Neuronal stem cell (in vitro differentiated cells): ENCODE results near the gene DNAH3.
A peak's percentile ranks its signal among the peaks of the same experiment; 100 is the strongest.
"Not testable (repeated sequence)": the region's sequence is repeated elsewhere in the genome, so short reads cannot be mapped to it uniquely, and the experiment has no call there.

Experiments used
- DNase-seq: peaks from one replicate; pipeline ENCODE4 v3.0.0-alpha.2; 2013; ENCODE audit warnings: low spot score
- H2AFZ ChIP-seq: one replicate; pipeline ENCODE4 v1.6.1; 2013; ENCODE audit warnings: mild to moderate bottlenecking, low read length, inconsistent platforms
- H2AK5ac ChIP-seq: 2 replicates; pipeline ENCODE4 v1.6.1; 2013; ENCODE audit warnings: low read depth, mild to moderate bottlenecking, inconsistent platforms, low read length, moderate library complexity, mixed read lengths
- H2BK120ac ChIP-seq: 2 replicates; pipeline ENCODE4 v1.6.1; 2013; ENCODE audit warnings: low read depth, mild to moderate bottlenecking, inconsistent platforms, low read length, moderate library complexity, mixed read lengths
- H2BK12ac ChIP-seq: one replicate; pipeline ENCODE4 v1.6.1; 2013; ENCODE audit warnings: low read length, inconsistent platforms
- H2BK15ac ChIP-seq: 2 replicates; pipeline ENCODE4 v1.6.1; 2013; ENCODE audit warnings: mild to moderate bottlenecking, low read length, inconsistent platforms, mixed read lengths
- H2BK5ac ChIP-seq: one replicate; pipeline ENCODE4 v1.6.1; 2013; ENCODE audit warnings: inconsistent platforms, mild to moderate bottlenecking, low read length, moderate library complexity
- H3K14ac ChIP-seq: one replicate; pipeline ENCODE4 v1.6.1; 2013; ENCODE audit warnings: low read length, inconsistent platforms
- H3K18ac ChIP-seq: 2 replicates; pipeline ENCODE4 v1.6.1; 2013; ENCODE audit warnings: low read length, inconsistent platforms
- H3K23ac ChIP-seq: 2 replicates; pipeline ENCODE4 v1.6.1; 2013; ENCODE audit warnings: low read depth, mild to moderate bottlenecking, mixed read lengths, low read length, inconsistent platforms; ENCODE audit not compliant: poor library complexity
- H3K27ac ChIP-seq: replicated peaks from 3 replicates; pipeline ENCODE4 v1.5.1; 2013; ENCODE audit warnings: low read length, inconsistent platforms
- H3K27me3 ChIP-seq, 3 experiments: 2 replicates each; pipeline ENCODE4 v1.6.1; 2013; ENCODE audit warnings: low read length in 3 of 3, mild to moderate bottlenecking in 2 of 3, inconsistent platforms in 1 of 3, low read depth in 1 of 3, mixed read lengths in 1 of 3, moderate library complexity in 1 of 3; ENCODE audit not compliant: control insufficient read depth in 3 of 3, insufficient read depth in 3 of 3
- H3K36me3 ChIP-seq, 2 donors: replicated peaks in 1 of 2; 2 replicates each; pipeline ENCODE4 v1.6.1; 2013; ENCODE audit warnings: low read length in 2 of 2; ENCODE audit not compliant: control insufficient read depth in 2 of 2, insufficient read depth in 2 of 2
- H3K4ac ChIP-seq: 2 replicates; pipeline ENCODE4 v1.6.1; 2013; ENCODE audit warnings: inconsistent platforms, mild to moderate bottlenecking, low read length, moderate library complexity
- H3K4me1 ChIP-seq, 2 donors: 1 replicate in 1 of 2; 2 replicates in 1 of 2; pipeline ENCODE4 v1.6.1; 2013; ENCODE audit warnings: low read length in 2 of 2, low read depth in 1 of 2; ENCODE audit not compliant: control insufficient read depth in 2 of 2, insufficient read depth in 1 of 2
- H3K4me2 ChIP-seq: one replicate; pipeline ENCODE4 v1.6.1; 2013; ENCODE audit warnings: mild to moderate bottlenecking, low read length, inconsistent platforms; ENCODE audit not compliant: insufficient read depth, poor library complexity, severe bottlenecking
- H3K4me3 ChIP-seq, 2 donors: 2 replicates each; pipeline ENCODE4 v1.5.1; 2013; ENCODE audit warnings: low read length in 2 of 2, mild to moderate bottlenecking in 2 of 2, inconsistent platforms in 1 of 2, moderate library complexity in 1 of 2
- H3K79me1 ChIP-seq: one replicate; pipeline ENCODE4 v1.6.1; 2013; ENCODE audit warnings: low read depth, mild to moderate bottlenecking, inconsistent platforms, low read length, moderate library complexity
- H3K9ac ChIP-seq: one replicate; pipeline ENCODE4 v1.6.1; 2013; ENCODE audit warnings: mild to moderate bottlenecking, low read depth, low read length, inconsistent platforms; ENCODE audit not compliant: poor library complexity
- H3K9me3 ChIP-seq, 2 donors: replicated peaks in 1 of 2; 2 replicates each; pipeline versions ENCODE3 to v1.6.1; 2013; ENCODE audit warnings: low read length in 2 of 2, mild to moderate bottlenecking in 2 of 2, inconsistent platforms in 1 of 2, low read depth in 1 of 2, mixed read lengths in 1 of 2, moderate library complexity in 1 of 2; ENCODE audit not compliant: control insufficient read depth in 2 of 2, insufficient read depth in 1 of 2
- H4K8ac ChIP-seq: one replicate; pipeline ENCODE4 v1.6.1; 2013; ENCODE audit warnings: low read depth, mild to moderate bottlenecking, inconsistent platforms, low read length, moderate library complexity
- H4K91ac ChIP-seq: one replicate; pipeline ENCODE4 v1.6.1; 2013; ENCODE audit warnings: low read length, low read depth, mild to moderate bottlenecking, inconsistent platforms; ENCODE audit not compliant: poor library complexity
- WGBS, 2 donors: extraction: QIAGEN DNeasy Blood & Tissue Kit; methylation state at CpG; one replicate each; pipeline ENCODE4 v1.1.7; 2013; ENCODE audit warnings: missing lambda C conversion rate in 2 of 2, mixed read lengths in 1 of 2; ENCODE audit not compliant: insufficient read length in 2 of 2, insufficient replicate concordance in 1 of 2; ENCODE audit errors: extremely low coverage in 2 of 2; 5-methylcytosine and 5-hydroxymethylcytosine counted together

Gene DNAH3

GRCh38 chr16:20945575-20945875 is 205.1 kb downstream of the DNAH3 start:
- H2AK5ac ChIP-seq, H3K23ac ChIP-seq, H3K4me2 ChIP-seq, H3K4me3 ChIP-seq, H2BK120ac ChIP-seq, H2BK12ac ChIP-seq, H2BK15ac ChIP-seq, H2AFZ ChIP-seq, H3K9me3 ChIP-seq, H3K14ac ChIP-seq, H3K9ac ChIP-seq, H3K27ac ChIP-seq, H2BK5ac ChIP-seq, H4K91ac ChIP-seq, H3K79me1 ChIP-seq, H3K4ac ChIP-seq, H3K4me1 ChIP-seq, H3K36me3 ChIP-seq, DNase-seq, H3K18ac ChIP-seq, H4K8ac ChIP-seq, H3K27me3 ChIP-seq: not testable (repeated sequence)
- WGBS, 2 donors: no CpG with 5 or more reads among the region's 11 CpGs

GRCh38 chr16:20944861-20945574 is 205.6 kb downstream of the DNAH3 start:
- H3K4me2 ChIP-seq: no peak overlapping the region
- H3K36me3 ChIP-seq: no peaks in the 10 kb centered on the region
- H3K4me3 ChIP-seq: no peak overlapping the region
- no peaks in the 10 kb centered on the region for H3K27me3 ChIP-seq
- no peak overlapping the region for H3K18ac ChIP-seq
- H3K4me1 ChIP-seq: no peaks in the 10 kb centered on the region
- H2BK120ac ChIP-seq: no peak overlapping the region
- H3K14ac ChIP-seq: no peak overlapping the region
- H4K8ac ChIP-seq: no peak overlapping the region
- no peak overlapping the region for H4K91ac ChIP-seq
- H2BK15ac ChIP-seq: no peak overlapping the region
- WGBS, 2 donors: no CpG with 5 or more reads among the region's 5 CpGs
- no peak overlapping the region for H2BK5ac ChIP-seq
- no peaks in the 10 kb centered on the region for H3K79me1 ChIP-seq
- H2AFZ ChIP-seq: peak overlapping the region; percentile 54
- H3K4ac ChIP-seq: no peak overlapping the region
- H3K27ac ChIP-seq: no peak overlapping the region
- no peak overlapping the region for H3K23ac ChIP-seq
- no peaks in the 10 kb centered on the region for H3K9me3 ChIP-seq
- no peak overlapping the region for H2AK5ac ChIP-seq
- no peak overlapping the region for H2BK12ac ChIP-seq
- DNase-seq: no peak
- H3K9ac ChIP-seq: no peak overlapping the region

GRCh38 chr16:20942256-20942655 is 208.4 kb downstream of the DNAH3 start:
- H3K9me3 ChIP-seq: no peaks in the 10 kb centered on the region
- no peak overlapping the region for H3K4ac ChIP-seq
- H3K27me3 ChIP-seq: no peaks in the 10 kb centered on the region
- H2AK5ac ChIP-seq: no peak overlapping the region
- H2BK12ac ChIP-seq: no peak overlapping the region
- no peaks in the 10 kb centered on the region for H3K4me1 ChIP-seq
- no peak overlapping the region for H2BK15ac ChIP-seq
- H3K23ac ChIP-seq: no peak overlapping the region
- H2BK120ac ChIP-seq: no peak overlapping the region
- H3K9ac ChIP-seq: no peak overlapping the region
- no peak overlapping the region for H3K18ac ChIP-seq
- no peak overlapping the region for H4K8ac ChIP-seq
- H4K91ac ChIP-seq: no peak overlapping the region
- no CpG with 5 or more reads among the region's 4 CpGs for WGBS, 2 donors
- H3K4me3 ChIP-seq: no peak overlapping the region
- H3K14ac ChIP-seq: no peak overlapping the region
- no peaks in the 10 kb centered on the region for H3K36me3 ChIP-seq
- H2BK5ac ChIP-seq: no peak overlapping the region
- no peak overlapping the region for H3K27ac ChIP-seq
- no peaks in the 10 kb centered on the region for H3K79me1 ChIP-seq
- H2AFZ ChIP-seq: no peak overlapping the region
- no peak for DNase-seq
- no peak overlapping the region for H3K4me2 ChIP-seq

- WGBS, 2 donors: no CpG with 5 or more reads among the region's 6 CpGs
- Histone ChIP-seq H3K23ac (no peak overlapping the region), H2AFZ (no peak overlapping the region), H3K4me1 (no peaks in the 10 kb centered on the region), H2BK5ac (no peak overlapping the region), H2BK120ac (no peak overlapping the region), H3K4me2 (no peak overlapping the region), H3K36me3 (no peaks in the 10 kb centered on the region), H4K8ac (no peak overlapping the region), H2BK12ac (no peak overlapping the region), H2BK15ac (no peak overlapping the region), H4K91ac (no peak overlapping the region), H3K4me3 (no peak overlapping the region), H3K14ac (no peak overlapping the region), H3K27ac (no peak overlapping the region), H3K18ac (no peak overlapping the region), H3K4ac (no peak overlapping the region), H3K79me1 (no peaks in the 10 kb centered on the region), H3K9ac (no peak overlapping the region), H2AK5ac (no peak overlapping the region), H3K27me3 (no peaks in the 10 kb centered on the region), H3K9me3 (no peaks in the 10 kb centered on the region)
- no peak for DNase-seq
Measured at GRCh38 chr16:20941636-20941926, 209.1 kb downstream of the DNAH3 start.
